Spleen (tissue), 11 donors: ENCODE measurements around the gene DSN1. TPM values are rescaled to one million over a fixed set of nuclear protein-coding genes. Genes with fewer than 3 reads are reported as not detected.

Experiments
- DNase-seq: peaks from one replicate; pipeline ENCODE4 v3.0.0-alpha.2; 2020
- H3K27ac ChIP-seq, 8 donors: fragments of 200-600 bp; sonication (generic) in 7 of 8; 1 replicate in 4 of 8; 2 replicates in 4 of 8; pipeline versions ENCODE4 v1.5.0 to v1.8.0; 2016 to 2021; ENCODE audit warnings: inconsistent platforms in 4 of 8, mild to moderate bottlenecking in 4 of 8, moderate library complexity in 1 of 8
- H3K27me3 ChIP-seq, 7 donors: fragments of 200-600 bp; sonication (generic) in 6 of 7; replicated peaks in 1 of 7; 1 replicate in 4 of 7; 2 replicates in 3 of 7; pipeline versions ENCODE4 v1.5.0 to v1.8.0; 2016 to 2021; ENCODE audit warnings: inconsistent platforms in 3 of 7, mild to moderate bottlenecking in 1 of 7
- H3K36me3 ChIP-seq, 6 donors: fragments of 200-600 bp; sonication (generic) in 5 of 6; 1 replicate in 4 of 6; 2 replicates in 2 of 6; pipeline versions ENCODE4 v1.5.0 to v1.8.0; 2016 to 2021; ENCODE audit warnings: inconsistent platforms in 2 of 6
- H3K4me1 ChIP-seq, 6 donors: fragments of 200-600 bp; sonication (generic) in 5 of 6; 1 replicate in 3 of 6; 2 replicates in 3 of 6; pipeline versions ENCODE4 v1.5.0 to v1.8.0; 2016 to 2021; ENCODE audit warnings: inconsistent platforms in 3 of 6
- H3K4me3 ChIP-seq, 8 donors: fragments of 200-600 bp; sonication (generic) in 7 of 8; 1 replicate in 4 of 8; 2 replicates in 4 of 8; pipeline versions ENCODE4 v1.5.0 to v1.8.0; 2016 to 2021; ENCODE audit warnings: inconsistent platforms in 4 of 8, mild to moderate bottlenecking in 4 of 8, moderate library complexity in 2 of 8
- H3K9me3 ChIP-seq, 8 donors: fragments of 200-600 bp; sonication (generic) in 7 of 8; 1 replicate in 4 of 8; 2 replicates in 4 of 8; pipeline versions ENCODE4 v1.5.0 to v1.8.0; 2016 to 2021; ENCODE audit warnings: inconsistent platforms in 4 of 8
- CTCF ChIP-seq, 11 experiments: fragments of 200-600 bp in 7 of 11; fragments of 450-650 bp in 4 of 11; sonication (generic) in 4 of 11; IDR thresholded peaks in 8 of 11; conservative IDR thresholded peaks in 3 of 11; 1 replicate in 7 of 11; 2 replicates in 4 of 11; pipeline versions ENCODE4 v1.4.0 to v1.8.0; 2016 to 2021; ENCODE audit warnings: antibody characterized with exemption in 11 of 11, inconsistent platforms in 4 of 11, mild to moderate bottlenecking in 1 of 11
- POLR2A ChIP-seq, 3 donors: fragments of 450-650 bp; IDR thresholded peaks; one replicate each; pipeline ENCODE4 v1.5.1; 2017; ENCODE audit warnings: antibody characterized with exemption in 3 of 3, mild to moderate bottlenecking in 1 of 3
- POLR2AphosphoS5 ChIP-seq, 3 donors: sonication (generic); formaldehyde crosslinking; IDR thresholded peaks; one replicate each; pipeline ENCODE4 v1.5.1; 2017; ENCODE audit warnings: antibody characterized with exemption in 3 of 3
- WGBS, 5 donors: extraction: QIAGEN DNeasy Blood & Tissue Kit in 3 of 5; methylation state at CpG; one replicate each; pipeline versions ENCODE4 v1.1.5 to v1.1.7; 2013 to 2018; 5-methylcytosine and 5-hydroxymethylcytosine counted together
- intact Hi-C: fragments of 100-400 bp; cut with DNase I; formaldehyde crosslinking; loops from one replicate; pipeline ENCODE4 v1.15.0; 2023; ENCODE audit warnings: low total_unique reads
- polyA plus RNA-seq, 3 donors: library from polyadenylated mRNA; stranded (reverse); fragments of 200-250 nt; gene quantifications; one replicate each; pipeline ENCODE4 v1.2.1, GENCODE V29; 2013
- total RNA-seq, 7 donors: library from RNA; depleted of rRNA in 3 of 7; stranded (reverse); fragments of >200 nt in 3 of 7; fragmentation: NEBNext Ultra II Directional in 4 of 7; extraction: Animal tissue kit (Norgen Biotek cat#: 25700) in 4 of 7; gene quantifications; one replicate each; pipeline versions ENCODE4 v1.1.0 to v1.2.1, GENCODE V29; 2016 to 2021
- donor health status: healthy with polysubstance abuse.
- donor health status: DM: no; HTN: no; CAD: no; lungs with moderate emphysema.
- donor health status: DM: no; HTN: no; CAD: no.
- donor health status: Bipolar disorder and iron deficiency.
- donor health status: healthy.
- donor health status: DM: no; HTN: no; CAD: no.
- donor health status: DM: yes; HTN: yes; CAD: no.

Gene DSN1
- total and polyA plus RNA-seq, 10 donors = 8.6 to 16.7 (median 11.8) TPM

- no peak for DNase-seq
- H3K27me3 ChIP-seq = no peaks in the 10 kb centered on the region
- no peaks in the 10 kb centered on the region for H3K36me3 ChIP-seq
- intact Hi-C loops = no loop called here
- no peak overlapping the region for H3K27ac ChIP-seq
- no peaks in the 10 kb centered on the region for H3K9me3 ChIP-seq
- WGBS, 5 donors = 86 to 95% (median 88%) methylated on average over 6 of the region's 6 CpGs
- peaks cover 0 to 35% (median 12%) of the 10 kb centered on the region in 6 donors for H3K4me1 ChIP-seq
- H3K4me3 ChIP-seq = no peak overlapping the region
- TF ChIP-seq POLR2AphosphoS5 (IDR thresholded peaks at IDR 0.05) (no peak), POLR2A (IDR thresholded peaks at IDR 0.05) (no peak), CTCF (IDR thresholded peaks at IDR 0.05 in 8 of 11, conservative IDR thresholded peaks at IDR 0.05 in 3 of 11) (no peak)
Measured at GRCh38 chr20:36737183-36737499, 36.4 kb downstream of the DSN1 start.

GRCh38 chr20:36736451-36737182 lies 36.9 kb downstream of the DSN1 start:
- H3K4me3 ChIP-seq = no peak overlapping the region
- DNase-seq = no peak
- TF ChIP-seq CTCF (IDR thresholded peaks at IDR 0.05 in 8 of 11, conservative IDR thresholded peaks at IDR 0.05 in 3 of 11) (no peak), POLR2A (IDR thresholded peaks at IDR 0.05) (no peak), POLR2AphosphoS5 (IDR thresholded peaks at IDR 0.05) (no peak)
- no peaks in the 10 kb centered on the region for H3K36me3 ChIP-seq
- H3K27me3 ChIP-seq = no peaks in the 10 kb centered on the region
- intact Hi-C loops = no loop called here
- H3K27ac ChIP-seq = no peak overlapping the region
- 88 to 96% (median 90%) methylated on average over 3 of the region's 3 CpGs for WGBS, 5 donors
- no peaks in the 10 kb centered on the region for H3K9me3 ChIP-seq
- H3K4me1 ChIP-seq = peaks cover 0 to 35% (median 12%) of the 10 kb centered on the region in 6 donors

GRCh38 chr20:36732456-36732855 lies 41.1 kb downstream of the DSN1 start:
- Histone ChIP-seq H3K4me1 (peaks cover 0 to 35% (median 12%) of the 10 kb centered on the region in 6 donors), H3K4me3 (no peak overlapping the region), H3K36me3 (no peaks in the 10 kb centered on the region), H3K27me3 (no peaks in the 10 kb centered on the region), H3K27ac (peak overlapping the region in 2 of 8 donors; percentile 19 to 47), H3K9me3 (no peaks in the 10 kb centered on the region)
- 92 to 100% (median 100%) methylated on average over 1 of the region's 1 CpG for WGBS, 5 donors
- intact Hi-C loops = no loop called here
- TF ChIP-seq POLR2A (IDR thresholded peaks at IDR 0.05) (no peak), CTCF (IDR thresholded peaks at IDR 0.05 in 8 of 11, conservative IDR thresholded peaks at IDR 0.05 in 3 of 11) (no peak), POLR2AphosphoS5 (IDR thresholded peaks at IDR 0.05) (no peak)
- DNase-seq = no peak

GRCh38 chr20:36728986-36729385 lies 44.6 kb downstream of the DSN1 start:
- WGBS, 5 donors = 42 to 67% (median 59%) methylated on average over 3 of the region's 3 CpGs
- no peak for DNase-seq

More at GRCh38 chr20:36728986-36729385, 44.6 kb downstream of the DSN1 start:
- H3K27me3 ChIP-seq = no peaks in the 10 kb centered on the region
- intact Hi-C loops = no loop called here
- H3K27ac ChIP-seq = no peak overlapping the region
- H3K4me3 ChIP-seq = no peak overlapping the region
- H3K4me1 ChIP-seq = peaks cover 0 to 14% (median 7%) of the 10 kb centered on the region in 6 donors
- TF ChIP-seq CTCF (IDR thresholded peaks at IDR 0.05 in 8 of 11, conservative IDR thresholded peaks at IDR 0.05 in 3 of 11) (no peak), POLR2AphosphoS5 (IDR thresholded peaks at IDR 0.05) (no peak), POLR2A (IDR thresholded peaks at IDR 0.05) (no peak)
- H3K9me3 ChIP-seq = no peaks in the 10 kb centered on the region
- H3K36me3 ChIP-seq = peaks cover 0 to 6% (median 0%) of the 10 kb centered on the region in 6 donors
